Astrocyte (in vitro differentiated cells and primary cell): ENCODE results near the gene VSIG2. TPM values are rescaled to one million over a fixed set of nuclear protein-coding genes. Genes with fewer than 3 reads are reported as not detected.

Experiments used
- DNase-seq: peaks from one replicate; pipeline ENCODE4 v3.0.0-alpha.2; 2010; ENCODE audit warnings: low read depth
- FAIRE-seq: peaks from 2 replicates; lab custom pipeline; 2011; peaks lifted over from hg19 to GRCh38; lab: Jason Lieb, UNC
- H2AFZ ChIP-seq: 2 replicates; pipeline ENCODE4 v1.6.0; 2012; ENCODE audit warnings: low read depth, low read length, inconsistent platforms
- H3K27ac ChIP-seq: 2 replicates; pipeline ENCODE4 v1.5.1; 2011; ENCODE audit warnings: low read depth, low read length, inconsistent platforms
- H3K27me3 ChIP-seq: 2 replicates; pipeline ENCODE4 v1.6.0; 2011; ENCODE audit warnings: low read length, inconsistent platforms; ENCODE audit not compliant: insufficient read depth
- H3K36me3 ChIP-seq: 2 replicates; pipeline ENCODE4 v1.5.1; 2011; ENCODE audit warnings: low read length, inconsistent platforms; ENCODE audit not compliant: insufficient read depth
- H3K4me1 ChIP-seq: 2 replicates; pipeline ENCODE4 v1.5.1; 2011; ENCODE audit warnings: low read length, inconsistent platforms; ENCODE audit not compliant: insufficient read depth
- H3K4me2 ChIP-seq: 2 replicates; pipeline ENCODE4 v1.6.0; 2012; ENCODE audit warnings: low read length, inconsistent platforms
- H3K4me3 ChIP-seq: 2 replicates; pipeline ENCODE4 v1.5.1; 2011; ENCODE audit warnings: low read depth, mild to moderate bottlenecking, low read length, inconsistent platforms; ENCODE audit not compliant: insufficient read depth
- H3K79me2 ChIP-seq: 2 replicates; pipeline ENCODE4 v1.6.0; 2012; ENCODE audit warnings: mild to moderate bottlenecking, low read length, inconsistent platforms; ENCODE audit not compliant: insufficient read depth
- H3K9ac ChIP-seq: 2 replicates; pipeline ENCODE4 v1.6.0; 2012; ENCODE audit warnings: mild to moderate bottlenecking, low read length, inconsistent platforms
- H3K9me3 ChIP-seq: 2 replicates; pipeline ENCODE4 v1.5.1; 2012; ENCODE audit warnings: low read depth, mild to moderate bottlenecking, low read length, inconsistent platforms; ENCODE audit not compliant: insufficient read depth
- H4K20me1 ChIP-seq: 2 replicates; pipeline ENCODE4 v1.6.0; 2012; ENCODE audit warnings: low read length, inconsistent platforms; ENCODE audit not compliant: insufficient read depth
- H3K27ac Mint-ChIP-seq: one replicate; pipeline ENCODE4 v1.8.0; 2021; ENCODE audit warnings: mild to moderate bottlenecking, mixed read lengths; ENCODE audit not compliant: unreplicated experiment
- H3K27me3 Mint-ChIP-seq: one replicate; pipeline ENCODE4 v1.8.0; 2021; ENCODE audit warnings: low read depth, mixed read lengths; ENCODE audit not compliant: unreplicated experiment
- H3K36me3 Mint-ChIP-seq: one replicate; pipeline ENCODE4 v1.8.0; 2021; ENCODE audit warnings: low read depth, mixed read lengths; ENCODE audit not compliant: unreplicated experiment
- H3K4me1 Mint-ChIP-seq: one replicate; pipeline ENCODE4 v1.8.0; 2021; ENCODE audit warnings: low read depth, mixed read lengths; ENCODE audit not compliant: unreplicated experiment
- H3K4me3 Mint-ChIP-seq: one replicate; pipeline ENCODE4 v1.8.0; 2021; ENCODE audit warnings: mild to moderate bottlenecking, moderate library complexity, mixed read lengths; ENCODE audit not compliant: unreplicated experiment
- H3K9me3 Mint-ChIP-seq: one replicate; pipeline ENCODE4 v1.8.0; 2021; ENCODE audit warnings: mild to moderate bottlenecking, mixed read lengths; ENCODE audit not compliant: unreplicated experiment
- CTCF ChIP-seq: IDR thresholded peaks from 2 replicates; pipeline ENCODE4 v1.5.1; 2011; ENCODE audit warnings: low read depth, mild to moderate bottlenecking, inconsistent platforms, low read length, moderate library complexity; ENCODE audit not compliant: insufficient read depth
- EZH2 ChIP-seq: IDR thresholded peaks from 2 replicates; pipeline ENCODE4 v1.6.1; 2012; ENCODE audit warnings: mild to moderate bottlenecking, low read length, inconsistent platforms; ENCODE audit not compliant: insufficient read depth
- total RNA-seq: library from RNA; stranded (reverse); gene quantifications from 2 replicates; pipeline ENCODE4 v1.2.1, GENCODE V29; 2021

VSIG2 gene
- total RNA-seq, 1 donor from 2014 or later = 0.18 TPM

- H3K9me3 ChIP-seq = no peaks in the 10 kb centered on the region
- Mint-ChIP-seq H3K27ac (no peak overlapping the region), H3K4me3 (no peak overlapping the region), H3K36me3 (peaks cover 4% of the 10 kb centered on the region), H3K9me3 (peaks cover 3% of the 10 kb centered on the region), H3K27me3 (peaks cover 74% of the 10 kb centered on the region), H3K4me1 (peaks cover 16% of the 10 kb centered on the region)
- H3K27ac ChIP-seq = no peak overlapping the region
- TF ChIP-seq EZH2 (no peak), CTCF (no peak)
- no peaks in the 10 kb centered on the region for H3K36me3 ChIP-seq
- no peaks in the 10 kb centered on the region for H3K79me2 ChIP-seq
- peaks cover 14% of the 10 kb centered on the region for H3K27me3 ChIP-seq
- no peak overlapping the region for H3K4me3 ChIP-seq
- no peak overlapping the region for H2AFZ ChIP-seq
- H3K4me1 ChIP-seq = peaks cover 24% of the 10 kb centered on the region
- no peak for FAIRE-seq
- no peak for DNase-seq
- H3K4me2 ChIP-seq = no peak overlapping the region
- no peak overlapping the region for H3K9ac ChIP-seq
- H4K20me1 ChIP-seq = peaks cover 4% of the 10 kb centered on the region
Measured at GRCh38 chr11:124743050-124743449, 9.0 kb downstream of the VSIG2 start.

GRCh38 chr11:124742555-124742954 is 9.5 kb downstream of the VSIG2 start:
- Histone ChIP-seq H3K4me2 (no peak overlapping the region), H3K4me1 (peaks cover 20% of the 10 kb centered on the region), H3K4me3 (no peak overlapping the region), H2AFZ (no peak overlapping the region), H4K20me1 (peaks cover 4% of the 10 kb centered on the region), H3K79me2 (no peaks in the 10 kb centered on the region), H3K27me3 (peaks cover 14% of the 10 kb centered on the region), H3K36me3 (no peaks in the 10 kb centered on the region), H3K27ac (no peak overlapping the region), H3K9ac (no peak overlapping the region), H3K9me3 (no peaks in the 10 kb centered on the region)
- Mint-ChIP-seq H3K9me3 (peaks cover 3% of the 10 kb centered on the region), H3K27me3 (peaks cover 75% of the 10 kb centered on the region), H3K4me1 (peaks cover 11% of the 10 kb centered on the region), H3K27ac (no peak overlapping the region), H3K36me3 (peaks cover 4% of the 10 kb centered on the region), H3K4me3 (no peak overlapping the region)
- TF ChIP-seq EZH2 = no peak
- no peak for TF ChIP-seq CTCF
- no peak for FAIRE-seq
- no peak for DNase-seq

GRCh38 chr11:124740277-124740882 is 11.7 kb downstream of the VSIG2 start:
- Histone ChIP-seq H3K27ac (no peak overlapping the region), H3K4me1 (peaks cover 5% of the 10 kb centered on the region), H3K36me3 (no peaks in the 10 kb centered on the region), H3K79me2 (no peaks in the 10 kb centered on the region), H3K9ac (peak overlapping the region; percentile 69), H3K27me3 (peaks cover 15% of the 10 kb centered on the region), H2AFZ (peak overlapping the region; percentile 95), H3K9me3 (no peaks in the 10 kb centered on the region), H3K4me3 (peak overlapping the region; percentile 65), H4K20me1 (peaks cover 4% of the 10 kb centered on the region), H3K4me2 (peak overlapping the region; percentile 99)
- Mint-ChIP-seq H3K36me3 (peaks cover 4% of the 10 kb centered on the region), H3K9me3 (peaks cover 3% of the 10 kb centered on the region), H3K27me3 (peaks cover 83% of the 10 kb centered on the region), H3K27ac (no peak overlapping the region), H3K4me3 (peak overlapping the region; percentile 76), H3K4me1 (peaks cover 7% of the 10 kb centered on the region)
- DNase-seq (no peak), FAIRE-seq (no peak)
- TF ChIP-seq CTCF (peak; percentile 45), EZH2 (peak; percentile 4)
